GM19452 (cell line): ENCODE results near the gene PTPRK.

Experiments used
- ATAC-seq: cut with Tn5 transposase; IDR thresholded peaks from one replicate; pipeline ENCODE4 v1.9.1; 2021; ENCODE audit not compliant: unreplicated experiment

Gene PTPRK

GRCh38 chr6:127972815-127973214, 547.6 kb downstream of the PTPRK start:
- ATAC-seq = no peak

- no peak for ATAC-seq
These were observed 548.4 kb downstream of the PTPRK start for GRCh38 chr6:127971945-127972391.

- ATAC-seq = no peak
These were observed 549.0 kb downstream of the PTPRK start for GRCh38 chr6:127971386-127971785.

- ATAC-seq = no peak
These were observed 550.7 kb downstream of the PTPRK start for GRCh38 chr6:127969701-127970100.

GRCh38 chr6:127968394-127968793, 552.0 kb downstream of the PTPRK start:
- no peak for ATAC-seq

- ATAC-seq = no peak
These were observed 552.7 kb downstream of the PTPRK start for GRCh38 chr6:127967708-127968107.

GRCh38 chr6:127966616-127967015, 553.8 kb downstream of the PTPRK start:
- ATAC-seq = no peak

- no peak for ATAC-seq
These were observed 556.9 kb downstream of the PTPRK start for GRCh38 chr6:127963495-127963894.

- no peak for ATAC-seq
These were observed 560.5 kb downstream of the PTPRK start for GRCh38 chr6:127959869-127960268.

- no peak for ATAC-seq
These were observed 563.4 kb downstream of the PTPRK start for GRCh38 chr6:127956956-127957355.

GRCh38 chr6:127956260-127956888, 564.0 kb downstream of the PTPRK start:
- no peak for ATAC-seq

GRCh38 chr6:127954082-127954481, 566.3 kb downstream of the PTPRK start:
- ATAC-seq = no peak

- ATAC-seq = no peak
These were observed 567.6 kb downstream of the PTPRK start for GRCh38 chr6:127952831-127953230.

GRCh38 chr6:127952176-127952575, 568.2 kb downstream of the PTPRK start:
- no peak for ATAC-seq

GRCh38 chr6:127951172-127951917, 569.1 kb downstream of the PTPRK start:
- ATAC-seq = peak; percentile 86

- ATAC-seq = peak; percentile 43
These were observed 569.7 kb downstream of the PTPRK start for GRCh38 chr6:127950566-127951145.

GRCh38 chr6:127949251-127949650, 571.1 kb downstream of the PTPRK start:
- ATAC-seq = no peak

GRCh38 chr6:127946388-127946787, 574.0 kb downstream of the PTPRK start:
- ATAC-seq = no peak

GRCh38 chr6:127945434-127946097, 574.8 kb downstream of the PTPRK start:
- ATAC-seq = no peak

GRCh38 chr6:127941228-127941627, 579.2 kb downstream of the PTPRK start:
- ATAC-seq = no peak

- no peak for ATAC-seq
These were observed 580.8 kb downstream of the PTPRK start for GRCh38 chr6:127939442-127940066.
